ENCODE data around the gene OMP.
"Not testable (repeated sequence)": the region's sequence is repeated elsewhere in the genome, so short reads cannot be mapped to it uniquely, and the experiment has no call there.

The OMP gene

DNA sequence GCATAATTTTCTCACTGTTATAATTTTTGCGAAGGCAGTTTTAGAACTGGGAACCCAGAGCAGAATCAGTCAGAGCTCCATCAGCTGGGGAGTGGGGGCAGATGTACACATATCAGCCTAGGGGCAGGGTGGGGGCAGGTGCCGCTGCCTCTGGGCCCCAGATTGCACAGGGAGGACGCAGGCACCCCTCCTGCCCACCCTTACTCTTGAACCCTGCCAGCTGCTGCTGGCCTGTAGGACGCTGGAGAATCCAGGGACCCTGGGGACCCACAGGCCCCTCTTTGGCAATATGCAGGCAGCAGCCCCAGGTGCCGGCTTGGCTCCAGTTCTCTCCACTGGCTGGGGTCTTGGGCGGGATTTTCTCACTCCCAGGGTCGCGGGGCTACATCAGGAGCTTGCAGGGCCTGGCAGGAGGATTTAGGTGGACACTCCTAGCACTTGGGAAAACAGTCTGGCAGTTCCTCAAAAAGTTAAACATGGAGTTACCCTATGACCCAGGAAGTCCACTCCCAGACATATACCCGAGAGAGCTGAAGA, 44.6 kb upstream of the OMP start:
- TF ChIP-seq, protein P1, sequence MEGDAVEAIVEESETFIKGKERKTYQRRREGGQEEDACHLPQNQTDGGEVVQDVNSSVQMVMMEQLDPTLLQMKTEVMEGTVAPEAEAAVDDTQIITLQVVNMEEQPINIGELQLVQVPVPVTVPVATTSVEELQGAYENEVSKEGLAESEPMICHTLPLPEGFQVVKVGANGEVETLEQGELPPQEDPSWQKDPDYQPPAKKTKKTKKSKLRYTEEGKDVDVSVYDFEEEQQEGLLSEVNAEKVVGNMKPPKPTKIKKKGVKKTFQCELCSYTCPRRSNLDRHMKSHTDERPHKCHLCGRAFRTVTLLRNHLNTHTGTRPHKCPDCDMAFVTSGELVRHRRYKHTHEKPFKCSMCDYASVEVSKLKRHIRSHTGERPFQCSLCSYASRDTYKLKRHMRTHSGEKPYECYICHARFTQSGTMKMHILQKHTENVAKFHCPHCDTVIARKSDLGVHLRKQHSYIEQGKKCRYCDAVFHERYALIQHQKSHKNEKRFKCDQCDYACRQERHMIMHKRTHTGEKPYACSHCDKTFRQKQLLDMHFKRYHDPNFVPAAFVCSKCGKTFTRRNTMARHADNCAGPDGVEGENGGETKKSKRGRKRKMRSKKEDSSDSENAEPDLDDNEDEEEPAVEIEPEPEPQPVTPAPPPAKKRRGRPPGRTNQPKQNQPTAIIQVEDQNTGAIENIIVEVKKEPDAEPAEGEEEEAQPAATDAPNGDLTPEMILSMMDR (conservative IDR thresholded peaks at IDR 0.05; ENCODE audit: low read depth, low read length) = no peak
- no peak for DNase-seq (ENCODE audit: low read depth)
- no peak overlapping the region for H3K4me3 ChIP-seq (ENCODE audit: low read length)

DNA sequence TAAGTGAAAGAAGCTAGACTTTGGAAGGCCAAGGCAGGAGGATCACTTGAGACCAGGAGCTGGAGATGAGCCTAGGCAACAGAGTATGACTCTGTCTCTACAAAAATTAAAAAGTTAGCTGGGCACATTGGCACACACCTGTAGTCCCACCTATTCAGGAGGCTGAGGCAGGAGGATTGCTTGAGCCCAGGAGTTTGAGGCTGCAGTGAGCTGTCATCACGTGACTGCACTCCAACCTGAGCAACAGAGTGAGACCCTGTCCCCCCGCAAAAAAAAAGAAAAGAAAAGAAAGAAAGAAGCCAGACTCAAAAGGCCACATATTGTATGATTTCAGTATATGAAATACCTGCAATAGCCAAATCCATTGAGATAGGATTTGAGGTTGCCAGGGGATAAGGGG, 43.7 kb upstream of the OMP start:
- TF ChIP-seq, protein P1 (conservative IDR thresholded peaks at IDR 0.05; ENCODE audit: low read depth, low read length) = no peak
- no peak for DNase-seq (ENCODE audit: low read depth)
- H3K4me3 ChIP-seq (ENCODE audit: low read length) = no peak overlapping the region

DNA sequence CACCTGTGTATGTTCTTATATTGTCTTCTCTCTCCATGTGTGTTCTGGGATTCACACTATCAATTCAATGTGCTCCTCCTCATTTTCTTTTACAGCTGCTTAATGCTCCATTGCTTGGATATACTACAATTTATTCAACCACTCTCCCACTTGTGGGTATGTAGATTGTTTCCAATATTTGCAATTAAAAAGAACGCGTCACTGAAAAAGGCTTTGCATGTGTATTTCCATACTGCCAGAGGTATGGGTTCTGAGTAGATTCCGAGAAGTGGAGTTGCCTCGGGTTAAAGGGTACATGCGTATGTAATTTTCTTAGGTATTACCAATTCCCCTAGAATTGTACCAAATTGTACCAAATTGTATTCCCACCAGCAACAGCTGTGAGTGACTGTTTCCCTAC, 42.8 kb upstream of the OMP start:
- TF ChIP-seq, protein P1 (conservative IDR thresholded peaks at IDR 0.05; ENCODE audit: low read depth, low read length) = no peak
- H3K4me3 ChIP-seq (ENCODE audit: low read length) = no peak overlapping the region
- DNase-seq (ENCODE audit: low read depth) = no peak

- TF ChIP-seq, protein P1 (conservative IDR thresholded peaks at IDR 0.05; ENCODE audit: low read depth, low read length) = no peak
- no peak for DNase-seq (ENCODE audit: low read depth)
- no peak overlapping the region for H3K4me3 ChIP-seq (ENCODE audit: low read length)
Measured at GRCh38 chr11:77060234-77060633, 42.4 kb upstream of the OMP start.

- not testable (repeated sequence) for DNase-seq (ENCODE audit: low read depth); H3K4me3 ChIP-seq (ENCODE audit: low read length)
Measured at GRCh38 chr11:77061258-77061657, 41.4 kb upstream of the OMP start.

GRCh38 chr11:77062924-77063323, 39.7 kb upstream of the OMP start:
- no peak for DNase-seq (ENCODE audit: low read depth)
- H3K4me3 ChIP-seq (ENCODE audit: low read length) = no peak overlapping the region
- TF ChIP-seq, protein P1 (conservative IDR thresholded peaks at IDR 0.05; ENCODE audit: low read depth, low read length) = peak; percentile 19

DNA sequence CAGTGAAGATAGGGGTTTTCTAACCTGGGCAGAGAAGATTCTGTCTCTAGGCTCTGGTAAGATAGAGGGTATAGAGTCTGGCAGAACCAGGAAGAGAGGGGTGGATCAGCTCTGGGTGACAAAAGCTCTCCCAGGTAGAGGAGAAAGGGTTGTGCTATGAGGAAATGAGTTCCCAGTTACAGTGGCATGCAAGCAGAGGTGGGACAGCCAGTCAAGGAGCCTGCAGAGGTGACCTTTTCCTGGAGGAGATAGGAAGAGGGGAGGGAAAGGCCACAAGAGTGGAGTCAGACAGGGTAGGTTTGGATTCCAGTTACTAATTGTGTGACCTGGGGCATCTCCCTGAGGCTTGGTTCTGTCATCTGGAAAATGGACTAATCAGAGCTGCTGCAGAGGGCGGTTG, 39.2 kb upstream of the OMP start:
- DNase-seq (ENCODE audit: low read depth) = no peak
- TF ChIP-seq, protein P1 (conservative IDR thresholded peaks at IDR 0.05; ENCODE audit: low read depth, low read length) = no peak
- H3K4me3 ChIP-seq (ENCODE audit: low read length) = no peak overlapping the region

DNA sequence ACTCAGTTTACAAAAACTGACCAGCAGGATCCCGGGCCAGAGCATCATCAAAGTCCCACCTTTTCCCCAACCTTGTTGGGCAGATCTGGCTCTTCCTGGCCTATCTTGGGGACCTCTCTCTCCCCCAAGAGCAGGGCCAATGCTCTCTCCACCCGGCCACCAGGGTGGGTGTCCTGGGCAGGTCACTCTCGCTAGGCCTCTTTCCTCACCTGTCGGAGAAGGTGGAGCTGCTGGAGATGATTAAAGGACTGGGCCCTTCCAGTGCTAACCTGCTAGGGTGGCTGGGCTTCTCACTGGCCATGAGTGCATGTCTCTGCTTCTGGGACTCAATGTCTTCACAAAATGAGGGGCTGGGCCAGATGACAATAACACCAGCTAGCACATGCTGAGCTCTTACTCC, 38.8 kb upstream of the OMP start:
- TF ChIP-seq, protein P1 (conservative IDR thresholded peaks at IDR 0.05; ENCODE audit: low read depth, low read length) = no peak

More for the DNA sequence above, 38.8 kb upstream of the OMP start:
- no peak overlapping the region for H3K4me3 ChIP-seq (ENCODE audit: low read length)
- no peak for DNase-seq (ENCODE audit: low read depth)
